LNCAP (cell line): ENCODE results near the gene SGMS1.

ENCODE experiments used
- TF ChIP-seq, protein P1 (sequence below): fragments of 450-650 bp; IDR thresholded peaks from 2 replicates; pipeline ENCODE4 v1.5.1; 2017; ENCODE audit warnings: mild to moderate bottlenecking

The SGMS1 gene

DNA sequence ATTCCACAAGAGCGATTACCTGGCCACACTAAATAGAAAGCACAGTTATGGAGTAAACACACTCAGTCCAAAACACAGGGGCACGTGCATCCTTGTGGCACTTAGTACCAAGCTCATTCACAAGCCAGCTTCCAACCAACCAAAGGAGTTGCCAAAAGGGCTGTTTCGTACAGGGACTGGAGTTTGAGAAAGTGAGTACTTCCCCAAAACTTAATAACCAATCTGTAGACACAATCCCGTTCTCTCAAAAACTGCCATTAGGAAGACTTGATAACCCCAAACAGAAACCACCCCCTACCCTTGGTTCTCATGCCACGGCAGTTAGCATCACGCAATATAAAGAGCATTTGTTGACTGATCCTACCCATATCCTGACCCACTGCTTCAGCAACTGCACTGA, 206.3 kb downstream of the SGMS1 start:
- TF ChIP-seq, protein P1, sequence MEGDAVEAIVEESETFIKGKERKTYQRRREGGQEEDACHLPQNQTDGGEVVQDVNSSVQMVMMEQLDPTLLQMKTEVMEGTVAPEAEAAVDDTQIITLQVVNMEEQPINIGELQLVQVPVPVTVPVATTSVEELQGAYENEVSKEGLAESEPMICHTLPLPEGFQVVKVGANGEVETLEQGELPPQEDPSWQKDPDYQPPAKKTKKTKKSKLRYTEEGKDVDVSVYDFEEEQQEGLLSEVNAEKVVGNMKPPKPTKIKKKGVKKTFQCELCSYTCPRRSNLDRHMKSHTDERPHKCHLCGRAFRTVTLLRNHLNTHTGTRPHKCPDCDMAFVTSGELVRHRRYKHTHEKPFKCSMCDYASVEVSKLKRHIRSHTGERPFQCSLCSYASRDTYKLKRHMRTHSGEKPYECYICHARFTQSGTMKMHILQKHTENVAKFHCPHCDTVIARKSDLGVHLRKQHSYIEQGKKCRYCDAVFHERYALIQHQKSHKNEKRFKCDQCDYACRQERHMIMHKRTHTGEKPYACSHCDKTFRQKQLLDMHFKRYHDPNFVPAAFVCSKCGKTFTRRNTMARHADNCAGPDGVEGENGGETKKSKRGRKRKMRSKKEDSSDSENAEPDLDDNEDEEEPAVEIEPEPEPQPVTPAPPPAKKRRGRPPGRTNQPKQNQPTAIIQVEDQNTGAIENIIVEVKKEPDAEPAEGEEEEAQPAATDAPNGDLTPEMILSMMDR, result no peak

- TF ChIP-seq, protein P1, result no peak
These were observed 206.9 kb downstream of the SGMS1 start for GRCh38 chr10:50416881-50417280.

DNA sequence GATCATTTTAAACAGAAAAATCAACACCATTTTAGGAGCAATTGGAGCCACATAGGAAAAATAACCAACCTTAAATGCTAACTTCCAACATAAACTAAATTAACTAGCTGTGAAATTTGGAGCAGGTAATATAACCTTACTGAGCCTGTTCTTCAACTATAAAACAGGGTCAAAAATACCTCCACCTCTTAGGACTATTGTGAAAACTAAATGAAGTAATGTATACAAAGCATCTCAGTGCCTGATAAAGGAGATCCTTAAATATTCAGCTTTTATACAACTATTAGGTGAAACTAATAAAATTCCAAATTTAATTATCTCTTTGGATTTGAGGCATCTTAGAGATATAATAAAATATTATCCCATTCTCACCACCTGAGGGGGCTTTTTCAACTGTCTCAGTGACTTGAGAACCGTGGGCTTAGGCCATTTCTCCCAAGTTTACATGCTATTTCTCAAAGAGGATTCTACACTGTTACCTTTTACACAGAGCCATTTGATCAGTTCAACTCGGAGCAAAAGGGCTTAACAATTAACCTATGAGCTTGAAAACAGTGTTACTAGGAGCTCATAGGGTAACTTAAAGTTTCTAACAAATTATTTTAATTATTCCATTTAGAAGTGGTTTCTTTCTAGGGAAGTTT, 207.5 kb downstream of the SGMS1 start:
- TF ChIP-seq, protein P1, result no peak

DNA sequence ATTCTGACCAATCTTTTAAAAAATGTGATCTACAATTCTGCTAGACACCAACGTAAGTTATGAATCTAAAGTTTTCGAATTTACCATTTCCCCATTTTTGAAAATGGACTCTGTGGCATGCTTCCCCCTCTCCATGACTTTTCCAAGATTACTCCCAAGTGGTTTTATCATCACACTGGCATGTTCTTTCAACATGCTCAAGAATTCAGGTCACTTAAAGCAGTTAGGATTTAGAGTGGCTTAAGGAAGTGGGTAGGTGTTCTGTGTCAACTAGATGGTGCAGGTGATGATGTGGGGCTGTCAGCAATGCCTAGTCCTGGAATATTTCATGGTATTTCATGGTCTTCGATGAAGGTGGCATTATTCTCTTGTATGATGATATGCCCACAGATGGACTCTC, 208.5 kb downstream of the SGMS1 start:
- TF ChIP-seq, protein P1, result no peak

DNA sequence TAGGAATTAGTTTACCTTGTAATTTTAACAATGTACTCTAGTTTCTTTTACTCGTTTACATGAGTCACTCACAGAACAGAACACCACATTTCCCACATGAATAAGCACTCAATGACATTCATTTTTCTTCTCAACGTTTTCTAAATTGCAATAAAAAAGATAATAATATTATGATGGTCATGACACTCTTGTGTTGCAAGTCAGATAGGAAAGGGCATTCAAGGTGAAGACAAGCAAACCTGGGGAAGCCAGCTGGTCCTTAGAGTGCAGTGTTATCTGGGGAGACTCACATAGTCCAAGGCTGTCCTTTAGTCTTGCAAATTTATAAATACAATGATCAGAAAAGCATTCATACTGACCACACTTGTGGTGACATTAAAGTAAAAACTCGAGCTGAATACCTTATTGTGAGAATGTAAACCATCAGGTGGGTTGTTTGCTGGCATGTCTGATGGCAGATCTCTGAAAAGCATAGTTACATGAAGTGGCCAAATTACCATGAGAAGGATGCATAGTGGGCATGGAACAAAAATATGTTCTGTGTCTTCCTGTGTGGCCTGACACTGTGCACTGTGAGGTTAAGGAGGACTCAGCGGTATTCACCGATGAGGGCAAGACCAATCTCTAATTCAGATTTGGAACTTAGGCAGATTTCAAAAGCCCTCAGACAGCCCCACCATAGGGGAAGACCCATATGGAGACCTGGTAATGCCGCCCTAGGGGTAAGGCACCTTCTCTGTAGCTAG, 213.5 kb downstream of the SGMS1 start:
- TF ChIP-seq, protein P1, result no peak

GRCh38 chr10:50407076-50407801, 216.5 kb downstream of the SGMS1 start:
- TF ChIP-seq, protein P1, result no peak

- TF ChIP-seq, protein P1, result no peak
These were observed 217.2 kb downstream of the SGMS1 start for GRCh38 chr10:50406457-50407070.
